Activated CD4-positive, alpha-beta T cell treated with anti-CD3 and anti-CD28 coated beads for 1 hour (primary cell): ENCODE measurements around the gene PPP6R3.
"Not testable (repeated sequence)": the region's sequence is repeated elsewhere in the genome, so short reads cannot be mapped to it uniquely, and the experiment has no call there.

ENCODE experiments used
- DNase-seq: peaks from one replicate; pipeline ENCODE4 v3.0.0-alpha.2; 2020

PPP6R3 gene

GRCh38 chr11:68532727-68533369, 72.3 kb downstream of the PPP6R3 start:
- DNase-seq: no peak

GRCh38 chr11:68533945-68534344, 73.4 kb downstream of the PPP6R3 start:
- DNase-seq: no peak

GRCh38 chr11:68535098-68535497, 74.5 kb downstream of the PPP6R3 start:
- no peak for DNase-seq

- DNase-seq: no peak
Measured at GRCh38 chr11:68536706-68537105, 76.2 kb downstream of the PPP6R3 start.

- DNase-seq: no peak
Measured at GRCh38 chr11:68538025-68538424, 77.5 kb downstream of the PPP6R3 start.

GRCh38 chr11:68539395-68539794, 78.8 kb downstream of the PPP6R3 start:
- no peak for DNase-seq

- not testable (repeated sequence) for DNase-seq
Measured at GRCh38 chr11:68540504-68540903, 80.0 kb downstream of the PPP6R3 start.

- no peak for DNase-seq
Measured at GRCh38 chr11:68541116-68541515, 80.6 kb downstream of the PPP6R3 start.

GRCh38 chr11:68541991-68542390, 81.4 kb downstream of the PPP6R3 start:
- DNase-seq: no peak

GRCh38 chr11:68542617-68543016, 82.1 kb downstream of the PPP6R3 start:
- no peak for DNase-seq

- DNase-seq: no peak
Measured at GRCh38 chr11:68543594-68543993, 83.0 kb downstream of the PPP6R3 start.

- no peak for DNase-seq
Measured at GRCh38 chr11:68545347-68545746, 84.8 kb downstream of the PPP6R3 start.

GRCh38 chr11:68545796-68546195, 85.2 kb downstream of the PPP6R3 start:
- no peak for DNase-seq

- no peak for DNase-seq
Measured at GRCh38 chr11:68546555-68546954, 86.0 kb downstream of the PPP6R3 start.

GRCh38 chr11:68549789-68550484, 89.4 kb downstream of the PPP6R3 start:
- no peak for DNase-seq

GRCh38 chr11:68550485-68550817, 89.9 kb downstream of the PPP6R3 start:
- DNase-seq: no peak

- DNase-seq: no peak
Measured at GRCh38 chr11:68551223-68551622, 90.7 kb downstream of the PPP6R3 start.

- DNase-seq: no peak
Measured at GRCh38 chr11:68551777-68552176, 91.2 kb downstream of the PPP6R3 start.

GRCh38 chr11:68552542-68552941, 92.0 kb downstream of the PPP6R3 start:
- no peak for DNase-seq

- no peak for DNase-seq
Measured at GRCh38 chr11:68560216-68560615, 99.7 kb downstream of the PPP6R3 start.

GRCh38 chr11:68563454-68563853, 102.9 kb downstream of the PPP6R3 start:
- no peak for DNase-seq

- no peak for DNase-seq
Measured at GRCh38 chr11:68564261-68564660, 103.7 kb downstream of the PPP6R3 start.

GRCh38 chr11:68565768-68566167, 105.2 kb downstream of the PPP6R3 start:
- no peak for DNase-seq

GRCh38 chr11:68567553-68567952, 107.0 kb downstream of the PPP6R3 start:
- no peak for DNase-seq

GRCh38 chr11:68569357-68569756, 108.8 kb downstream of the PPP6R3 start:
- DNase-seq: no peak
